Spleen (tissue), 7 donors: ENCODE results near the gene HEATR5B.

Source experiments
- CTCF ChIP-seq, 11 experiments: fragments of 200-600 bp in 7 of 11; fragments of 450-650 bp in 4 of 11; sonication (generic) in 4 of 11; IDR thresholded peaks in 8 of 11; conservative IDR thresholded peaks in 3 of 11; 1 replicate in 7 of 11; 2 replicates in 4 of 11; pipeline versions ENCODE4 v1.4.0 to v1.8.0; 2016 to 2021; ENCODE audit warnings: antibody characterized with exemption in 11 of 11, inconsistent platforms in 4 of 11, mild to moderate bottlenecking in 1 of 11
- POLR2A ChIP-seq, 3 donors: fragments of 450-650 bp; IDR thresholded peaks; one replicate each; pipeline ENCODE4 v1.5.1; 2017; ENCODE audit warnings: antibody characterized with exemption in 3 of 3, mild to moderate bottlenecking in 1 of 3
- donor health status: DM: no; HTN: no; CAD: no; lungs with moderate emphysema.
- donor health status: DM: no; HTN: no; CAD: no.
- donor health status: DM: no; HTN: no; CAD: no.

DNA sequence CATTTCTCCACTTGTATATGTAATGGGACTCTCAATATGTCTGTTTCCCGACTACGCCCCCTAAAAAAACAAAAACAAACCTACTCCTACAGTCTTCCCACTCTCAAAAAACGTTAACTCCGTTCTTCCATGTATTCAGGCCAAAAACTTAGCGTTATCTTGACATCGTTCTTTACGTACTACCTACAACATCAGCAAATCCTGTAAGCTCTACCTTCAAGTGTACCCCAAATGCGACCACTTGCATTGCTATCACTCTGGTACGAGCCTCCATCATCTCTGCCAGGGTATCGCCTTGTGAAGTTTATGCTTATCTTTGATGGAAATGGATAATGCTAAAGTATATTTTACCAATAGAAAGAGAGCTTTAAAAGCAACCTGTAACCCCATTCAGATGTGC lies 625 bp upstream of the HEATR5B start:
- no peak for TF ChIP-seq CTCF (IDR thresholded peaks at IDR 0.05 in 8 of 11, conservative IDR thresholded peaks at IDR 0.05 in 3 of 11)
- TF ChIP-seq POLR2A (IDR thresholded peaks at IDR 0.05) = no peak
